OCI-LY1 (cell line): ENCODE data around the gene CABS1.

Experiments used
- CTCF ChIP-seq: fragments of 200-600 bp; sonication (generic), shearing (Covaris generic); IDR thresholded peaks from 2 replicates; pipeline ENCODE4 v1.5.1; 2017; ENCODE audit warnings: mild to moderate bottlenecking, antibody characterized with exemption, low read length, moderate library complexity, mixed read lengths
- EZH2 ChIP-seq: fragments of 200-600 bp; sonication (generic), shearing (Covaris generic); IDR thresholded peaks from 2 replicates; pipeline ENCODE4 v1.8.0; 2017; ENCODE audit warnings: borderline replicate concordance, mixed run types, mild to moderate bottlenecking, antibody characterized with exemption, low read length, moderate library complexity, mixed read lengths

- TF ChIP-seq CTCF (no peak), EZH2 (no peak)
Observed at GRCh38 chr4:70382691-70383181, 48.0 kb downstream of the CABS1 start, which contains the start of gene SMR3B.
